GM23338 (cell line): ENCODE measurements around the gene NTNG2. TPM values are rescaled to one million over a fixed set of nuclear protein-coding genes. Genes with fewer than 3 reads are reported as not detected.

Experiments
- ETS1 ChIP-seq: IDR thresholded peaks from 2 replicates; pipeline ENCODE4 v1.6.1; 2016; ENCODE audit warnings: antibody characterized with exemption
- EZH2 ChIP-seq: fragments of 200-600 bp; sonication (generic); IDR thresholded peaks from one replicate; pipeline ENCODE4 v1.8.0; 2017; ENCODE audit warnings: antibody characterized with exemption, mild to moderate bottlenecking, low read depth; ENCODE audit not compliant: unreplicated experiment
- EZH2phosphoT487 ChIP-seq: fragments of 200-600 bp; sonication (generic); IDR thresholded peaks from one replicate; pipeline ENCODE4 v1.8.1; 2018; ENCODE audit warnings: antibody characterized with exemption; ENCODE audit not compliant: unreplicated experiment
- REST ChIP-seq: IDR thresholded peaks from one replicate; pipeline ENCODE4 v1.6.1; 2018; ENCODE audit warnings: antibody characterized with exemption; ENCODE audit not compliant: unreplicated experiment
- STAT1 ChIP-seq: IDR thresholded peaks from one replicate; pipeline ENCODE4 v1.6.1; 2016; ENCODE audit warnings: antibody characterized with exemption; ENCODE audit not compliant: unreplicated experiment
- ZNF331 ChIP-seq: fragments of 250-450 bp; sonication (Bioruptor Pico); IDR thresholded peaks from 2 replicates; pipeline ENCODE4 v1.5.0; 2020; ENCODE audit warnings: low read depth, mild to moderate bottlenecking, moderate library complexity
- ZNF462 ChIP-seq: fragments of 250-450 bp; sonication (Bioruptor Pico); IDR thresholded peaks from 2 replicates; pipeline ENCODE4 v1.5.0; 2020; ENCODE audit warnings: mild to moderate bottlenecking, moderate library complexity
- polyA plus RNA-seq: library from polyadenylated mRNA; unstranded; fragments of >200 nt; fragmentation: Nextera tagmentation; extraction: Ambion mirVana; gene quantifications from 2 replicates; pipeline ENCODE4 v1.2.1, GENCODE V29; 2016
- total RNA-seq: library from RNA; depleted of rRNA; stranded (reverse); fragments of >200 nt; shearing (Covaris generic); gene quantifications from 2 replicates; pipeline ENCODE4 v1.2.3, GENCODE V29; 2014

Gene NTNG2
- total and polyA plus RNA-seq, 2 experiments from 2014 or later = 0.99 to 1.7 TPM

- TF ChIP-seq ZNF462 (CRISPR knock-in tag) (no peak), ETS1 (no peak), REST (no peak), STAT1 (no peak), EZH2phosphoT487 (no peak), EZH2 (no peak), ZNF331 (no peak)
These were observed 113.0 kb downstream of the NTNG2 start (continued) for GRCh38 chr9:132274861-132275260.
